Measurements from ENCODE around the gene XRCC3. TPM values are rescaled to one million over a fixed set of nuclear protein-coding genes. Genes with fewer than 3 reads are reported as not detected.
A peak's percentile ranks its signal among the peaks of the same experiment; 100 is the strongest.

The XRCC3 gene
- total RNA-seq, 2 donors from 2014 or later: 39.2 to 42.6 TPM

- Mint-ChIP-seq H3K36me3 (ENCODE audit: low read depth) (peaks cover 32% of the 10 kb centered on the region), H3K27ac (peak overlapping the region; percentile 39), H3K4me3 (no peak overlapping the region), H3K4me1 (peaks cover 16% of the 10 kb centered on the region), H3K27me3 (ENCODE audit: insufficient read depth) (no peaks in the 10 kb centered on the region), H3K9me3 (no peaks in the 10 kb centered on the region)
- Histone ChIP-seq H3K9me3 (ENCODE audit: control insufficient read depth, low read length) (no peaks in the 10 kb centered on the region), H3K4me3 (ENCODE audit: low read length) (no peak overlapping the region), H3K27ac (ENCODE audit: low read depth, low read length) (no peak overlapping the region), H3K4me1 (ENCODE audit: control insufficient read depth, insufficient read depth, low read length) (peaks cover 11% of the 10 kb centered on the region), H3K9ac (ENCODE audit: extremely low read depth, low read length, poor library complexity, severe bottlenecking) (no peak overlapping the region), H3K27me3 (ENCODE audit: control insufficient read depth, insufficient read depth, low read length, poor library complexity, severe bottlenecking) (no peaks in the 10 kb centered on the region), H3K36me3 (ENCODE audit: control insufficient read depth, insufficient read depth, low read length) (peaks cover 50% of the 10 kb centered on the region)
- TF ChIP-seq CTCF (conservative IDR thresholded peaks at IDR 0.05): peak; percentile 47
- WGBS, 2 experiments (ENCODE audit: insufficient coverage in 1 of 2, insufficient read length in 1 of 2): 93 to 94% methylated on average over 16 to 24 of the region's 24 CpGs
- no peak for DNase-seq
Observed at GRCh38 chr14:103729496-103730448, 14.5 kb upstream of the XRCC3 start.

GRCh38 chr14:103728721-103729120 is 13.5 kb upstream of the XRCC3 start:
- no peak overlapping the region for H3K4me3 ChIP-seq (ENCODE audit: low read length)
- H3K9ac ChIP-seq (ENCODE audit: extremely low read depth, low read length, poor library complexity, severe bottlenecking): no peak overlapping the region
- peaks cover 11% of the 10 kb centered on the region for H3K4me1 ChIP-seq (ENCODE audit: control insufficient read depth, insufficient read depth, low read length)
- no peaks in the 10 kb centered on the region for H3K27me3 Mint-ChIP-seq (ENCODE audit: insufficient read depth)
- H3K36me3 ChIP-seq (ENCODE audit: control insufficient read depth, insufficient read depth, low read length): peaks cover 44% of the 10 kb centered on the region
- peak overlapping the region; percentile 59 for H3K27ac Mint-ChIP-seq
- H3K27ac ChIP-seq (ENCODE audit: low read depth, low read length): peak overlapping the region; percentile 38
- H3K36me3 Mint-ChIP-seq (ENCODE audit: low read depth): peaks cover 31% of the 10 kb centered on the region
- H3K4me1 Mint-ChIP-seq: peaks cover 16% of the 10 kb centered on the region
- H3K4me3 Mint-ChIP-seq: peak overlapping the region; percentile 14
- DNase-seq: no peak
- 93 to 96% methylated on average over 12 of the region's 12 CpGs for WGBS, 2 experiments (ENCODE audit: insufficient coverage in 1 of 2, insufficient read length in 1 of 2)
- no peaks in the 10 kb centered on the region for H3K27me3 ChIP-seq (ENCODE audit: control insufficient read depth, insufficient read depth, low read length, poor library complexity, severe bottlenecking)
- TF ChIP-seq CTCF (conservative IDR thresholded peaks at IDR 0.05): no peak
- no peaks in the 10 kb centered on the region for H3K9me3 Mint-ChIP-seq
- no peaks in the 10 kb centered on the region for H3K9me3 ChIP-seq (ENCODE audit: control insufficient read depth, low read length)

GRCh38 chr14:103728141-103728540 is 12.9 kb upstream of the XRCC3 start:
- no peak overlapping the region for H3K9ac ChIP-seq (ENCODE audit: extremely low read depth, low read length, poor library complexity, severe bottlenecking)
- Mint-ChIP-seq H3K27ac (peak overlapping the region; percentile 59), H3K27me3 (ENCODE audit: insufficient read depth) (no peaks in the 10 kb centered on the region), H3K36me3 (ENCODE audit: low read depth) (peaks cover 25% of the 10 kb centered on the region), H3K4me3 (no peak overlapping the region), H3K4me1 (peaks cover 17% of the 10 kb centered on the region), H3K9me3 (no peaks in the 10 kb centered on the region)
- H3K4me1 ChIP-seq (ENCODE audit: control insufficient read depth, insufficient read depth, low read length): peaks cover 11% of the 10 kb centered on the region
- H3K9me3 ChIP-seq (ENCODE audit: control insufficient read depth, low read length): no peaks in the 10 kb centered on the region
- no peak for DNase-seq
- TF ChIP-seq CTCF (conservative IDR thresholded peaks at IDR 0.05): no peak
- no peaks in the 10 kb centered on the region for H3K27me3 ChIP-seq (ENCODE audit: control insufficient read depth, insufficient read depth, low read length, poor library complexity, severe bottlenecking)
- peaks cover 39% of the 10 kb centered on the region for H3K36me3 ChIP-seq (ENCODE audit: control insufficient read depth, insufficient read depth, low read length)
- no peak overlapping the region for H3K27ac ChIP-seq (ENCODE audit: low read depth, low read length)
- no peak overlapping the region for H3K4me3 ChIP-seq (ENCODE audit: low read length)
- 91 to 93% methylated on average over 11 to 19 of the region's 19 CpGs for WGBS, 2 experiments (ENCODE audit: insufficient coverage in 1 of 2, insufficient read length in 1 of 2)
